ENCODE measurements around the gene HOXC4. TPM values are rescaled to one million over a fixed set of nuclear protein-coding genes. Genes with fewer than 3 reads are reported as not detected.

Gene HOXC4
- polyA plus RNA-seq, 3 donors from 2014 or later: 0.45 to 0.99 (median 0.92) TPM

GRCh38 chr12:54019091-54019811, 34.4 kb upstream of the HOXC4 start:
- H3K36me3 Mint-ChIP-seq: no peaks in the 10 kb centered on the region
- H3K4me3 Mint-ChIP-seq: peak overlapping the region in 4 of 5 donors; percentile 33 to 53 (median 49)
- peaks cover 0 to 2% (median 0%) of the 10 kb centered on the region in 6 donors for H3K9me3 Mint-ChIP-seq
- peaks cover 22 to 27% of the 10 kb centered on the region in 2 donors for H3K4me1 Mint-ChIP-seq
- H3K27ac Mint-ChIP-seq: no peak overlapping the region
- peaks cover 35 to 53% (median 44%) of the 10 kb centered on the region in 3 donors for H3K27me3 Mint-ChIP-seq (ENCODE audit: low read depth in 3 of 3)
- no peak for DNase-seq

- H3K36me3 Mint-ChIP-seq: no peaks in the 10 kb centered on the region
Measured at GRCh38 chr12:54019924-54020590, 33.6 kb upstream of the HOXC4 start.

GRCh38 chr12:54020591-54021405, 32.8 kb upstream of the HOXC4 start:
- Mint-ChIP-seq H3K27me3 (ENCODE audit: low read depth in 3 of 3) (peaks cover 27 to 45% (median 41%) of the 10 kb centered on the region in 3 donors), H3K27ac (no peak overlapping the region), H3K9me3 (peaks cover 0 to 2% (median 0%) of the 10 kb centered on the region in 6 donors), H3K4me1 (peaks cover 18 to 27% of the 10 kb centered on the region in 2 donors), H3K36me3 (no peaks in the 10 kb centered on the region), H3K4me3 (no peak overlapping the region)
- no peak for DNase-seq

More at GRCh38 chr12:54019924-54020590, 33.6 kb upstream of the HOXC4 start:
- H3K4me1 Mint-ChIP-seq: peaks cover 18 to 27% of the 10 kb centered on the region in 2 donors
- H3K4me3 Mint-ChIP-seq: peak overlapping the region in 3 of 5 donors; percentile 27 to 63 (median 37)
- no peak for DNase-seq
- peaks cover 29 to 46% (median 41%) of the 10 kb centered on the region in 3 donors for H3K27me3 Mint-ChIP-seq (ENCODE audit: low read depth in 3 of 3)
- H3K27ac Mint-ChIP-seq: no peak overlapping the region
- peaks cover 0 to 2% (median 0%) of the 10 kb centered on the region in 6 donors for H3K9me3 Mint-ChIP-seq

GRCh38 chr12:54021432-54022013, 32.1 kb upstream of the HOXC4 start:
- peaks cover 16 to 27% of the 10 kb centered on the region in 2 donors for H3K4me1 Mint-ChIP-seq
- no peaks in the 10 kb centered on the region for H3K36me3 Mint-ChIP-seq
- H3K27me3 Mint-ChIP-seq (ENCODE audit: low read depth in 3 of 3): peaks cover 23 to 46% (median 41%) of the 10 kb centered on the region in 3 donors
- H3K4me3 Mint-ChIP-seq: no peak overlapping the region
- no peak overlapping the region for H3K27ac Mint-ChIP-seq
- DNase-seq: no peak
- H3K9me3 Mint-ChIP-seq: peaks cover 0 to 2% (median 0%) of the 10 kb centered on the region in 6 donors

- Mint-ChIP-seq H3K9me3 (peaks cover 0 to 2% (median 0%) of the 10 kb centered on the region in 6 donors), H3K4me1 (peaks cover 9 to 14% of the 10 kb centered on the region in 2 donors), H3K4me3 (no peak overlapping the region), H3K36me3 (no peaks in the 10 kb centered on the region), H3K27me3 (ENCODE audit: low read depth in 3 of 3) (peaks cover 25 to 50% (median 49%) of the 10 kb centered on the region in 3 donors), H3K27ac (no peak overlapping the region)
- DNase-seq: no peak
Measured at GRCh38 chr12:54022960-54023884, 30.4 kb upstream of the HOXC4 start.

GRCh38 chr12:54024127-54024526, 29.5 kb upstream of the HOXC4 start:
- Mint-ChIP-seq H3K9me3 (peaks cover 0 to 2% (median 0%) of the 10 kb centered on the region in 6 donors), H3K4me3 (no peak overlapping the region), H3K4me1 (peaks cover 5 to 15% of the 10 kb centered on the region in 2 donors), H3K27me3 (ENCODE audit: low read depth in 3 of 3) (peaks cover 25 to 58% (median 55%) of the 10 kb centered on the region in 3 donors), H3K36me3 (no peaks in the 10 kb centered on the region), H3K27ac (no peak overlapping the region)
- no peak for DNase-seq

- Mint-ChIP-seq H3K9me3 (peaks cover 0 to 2% (median 0%) of the 10 kb centered on the region in 6 donors), H3K36me3 (no peaks in the 10 kb centered on the region), H3K4me1 (peaks cover 2 to 10% of the 10 kb centered on the region in 2 donors), H3K27ac (no peak overlapping the region), H3K27me3 (ENCODE audit: low read depth in 3 of 3) (peaks cover 29 to 58% (median 55%) of the 10 kb centered on the region in 3 donors), H3K4me3 (no peak overlapping the region)
- no peak for DNase-seq
Measured at GRCh38 chr12:54024581-54025305, 28.9 kb upstream of the HOXC4 start.

GRCh38 chr12:54025499-54026405, 27.9 kb upstream of the HOXC4 start:
- Mint-ChIP-seq H3K36me3 (no peaks in the 10 kb centered on the region), H3K4me1 (peaks cover 0 to 5% of the 10 kb centered on the region in 2 donors), H3K9me3 (peaks cover 0 to 2% (median 0%) of the 10 kb centered on the region in 6 donors), H3K4me3 (no peak overlapping the region), H3K27ac (no peak overlapping the region), H3K27me3 (ENCODE audit: low read depth in 3 of 3) (peaks cover 35 to 59% (median 59%) of the 10 kb centered on the region in 3 donors)
- DNase-seq: no peak

GRCh38 chr12:54026640-54027441, 26.8 kb upstream of the HOXC4 start:
- peaks cover 37 to 65% (median 60%) of the 10 kb centered on the region in 3 donors for H3K27me3 Mint-ChIP-seq (ENCODE audit: low read depth in 3 of 3)
- peaks cover 0 to 2% (median 0%) of the 10 kb centered on the region in 6 donors for H3K9me3 Mint-ChIP-seq
- peaks cover 0 to 5% of the 10 kb centered on the region in 2 donors for H3K4me1 Mint-ChIP-seq
- no peak for DNase-seq
- no peak overlapping the region for H3K4me3 Mint-ChIP-seq
- no peak overlapping the region for H3K27ac Mint-ChIP-seq
- no peaks in the 10 kb centered on the region for H3K36me3 Mint-ChIP-seq

GRCh38 chr12:54027442-54027786, 26.2 kb upstream of the HOXC4 start:
- peaks cover 0 to 2% (median 0%) of the 10 kb centered on the region in 6 donors for H3K9me3 Mint-ChIP-seq
- peaks cover 0 to 6% of the 10 kb centered on the region in 2 donors for H3K4me1 Mint-ChIP-seq
- H3K27ac Mint-ChIP-seq: no peak overlapping the region
- H3K36me3 Mint-ChIP-seq: no peaks in the 10 kb centered on the region
- peaks cover 38 to 67% (median 65%) of the 10 kb centered on the region in 3 donors for H3K27me3 Mint-ChIP-seq (ENCODE audit: low read depth in 3 of 3)
- no peak for DNase-seq
- H3K4me3 Mint-ChIP-seq: peak overlapping the region in 1 of 5 donors; percentile 11
